Pulmonary artery endothelial cell (primary cell): ENCODE data around the gene PROC. TPM values are rescaled to one million over a fixed set of nuclear protein-coding genes. Genes with fewer than 3 reads are reported as not detected.
"Not testable (repeated sequence)": the region's sequence is repeated elsewhere in the genome, so short reads cannot be mapped to it uniquely, and the experiment has no call there.

Source experiments
- DNase-seq: peaks from one replicate; pipeline ENCODE4 v3.0.0-alpha.2; 2011; ENCODE audit warnings: low read depth, low spot score
- total RNA-seq: library from RNA; depleted of rRNA; stranded (reverse); fragments of >200 nt; gene quantifications from 2 replicates; pipeline ENCODE4 v1.2.3, GENCODE V29; 2014

Gene PROC
- total RNA-seq, 1 donor from 2014 or later, result not detected

DNA sequence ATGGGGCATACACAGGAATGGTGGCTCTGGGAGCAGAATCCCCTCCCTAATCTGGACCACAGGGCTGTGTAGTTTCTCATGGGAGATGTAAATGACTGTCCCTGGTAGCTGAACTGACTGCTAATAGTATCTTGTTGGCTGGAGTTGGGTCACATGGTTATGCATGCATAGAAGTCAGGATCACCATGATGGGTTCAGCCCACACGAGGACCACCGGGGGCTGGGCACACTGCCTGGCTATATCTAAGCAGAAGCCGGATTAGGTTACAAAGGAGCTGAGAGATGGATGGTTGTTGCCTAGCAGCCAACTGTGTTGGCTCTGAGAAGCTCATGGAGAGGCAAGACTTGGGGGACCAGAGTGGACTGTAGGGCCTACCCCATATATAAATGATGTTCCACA, 23.7 kb upstream of the PROC start:
- DNase-seq, result no peak

GRCh38 chr2:127397568-127398238, 20.5 kb upstream of the PROC start:
- no peak for DNase-seq

DNA sequence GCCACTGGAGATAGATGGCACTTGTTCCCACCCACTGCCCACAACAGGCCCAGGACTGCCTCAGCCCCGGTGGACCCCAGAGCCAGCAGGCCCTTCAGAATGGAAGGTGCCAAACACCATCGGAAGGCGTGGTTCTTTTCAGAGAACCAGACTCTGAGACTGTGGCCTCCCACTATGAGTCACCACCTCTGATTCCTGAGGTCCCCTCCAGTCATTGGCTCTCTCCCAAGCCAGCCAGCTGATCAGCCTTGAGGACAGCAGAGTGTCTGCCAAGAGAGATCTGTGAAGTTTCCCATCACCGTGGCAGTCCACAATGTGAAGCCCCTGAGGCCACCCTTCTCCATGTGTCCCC, 20.0 kb upstream of the PROC start:
- peak; percentile 63 for DNase-seq

GRCh38 chr2:127400533-127400896, 17.7 kb upstream of the PROC start:
- DNase-seq, result no peak

GRCh38 chr2:127400897-127401756, 17.1 kb upstream of the PROC start:
- no peak for DNase-seq

GRCh38 chr2:127401757-127402695, 16.2 kb upstream of the PROC start:
- DNase-seq, result no peak

DNA sequence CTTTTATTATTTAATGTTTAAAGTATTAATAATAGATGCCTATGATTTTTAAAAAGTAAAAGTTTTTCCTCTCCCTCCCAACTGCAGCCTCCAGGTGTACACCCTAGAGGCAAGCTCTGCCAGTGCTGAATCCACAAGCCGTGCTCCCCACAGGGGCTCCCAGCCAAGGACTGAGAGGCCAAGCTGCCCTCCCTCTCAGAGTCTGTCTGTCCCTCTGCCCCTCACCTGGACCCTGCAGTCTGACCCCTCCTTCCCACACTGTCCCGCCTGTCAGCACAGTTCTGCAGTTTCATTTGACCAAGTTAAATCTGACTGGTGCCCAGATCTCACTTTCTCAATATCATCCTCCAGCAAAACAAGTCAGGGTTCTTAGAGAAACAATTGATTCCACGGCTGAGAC, 14.8 kb upstream of the PROC start:
- no peak for DNase-seq

DNA sequence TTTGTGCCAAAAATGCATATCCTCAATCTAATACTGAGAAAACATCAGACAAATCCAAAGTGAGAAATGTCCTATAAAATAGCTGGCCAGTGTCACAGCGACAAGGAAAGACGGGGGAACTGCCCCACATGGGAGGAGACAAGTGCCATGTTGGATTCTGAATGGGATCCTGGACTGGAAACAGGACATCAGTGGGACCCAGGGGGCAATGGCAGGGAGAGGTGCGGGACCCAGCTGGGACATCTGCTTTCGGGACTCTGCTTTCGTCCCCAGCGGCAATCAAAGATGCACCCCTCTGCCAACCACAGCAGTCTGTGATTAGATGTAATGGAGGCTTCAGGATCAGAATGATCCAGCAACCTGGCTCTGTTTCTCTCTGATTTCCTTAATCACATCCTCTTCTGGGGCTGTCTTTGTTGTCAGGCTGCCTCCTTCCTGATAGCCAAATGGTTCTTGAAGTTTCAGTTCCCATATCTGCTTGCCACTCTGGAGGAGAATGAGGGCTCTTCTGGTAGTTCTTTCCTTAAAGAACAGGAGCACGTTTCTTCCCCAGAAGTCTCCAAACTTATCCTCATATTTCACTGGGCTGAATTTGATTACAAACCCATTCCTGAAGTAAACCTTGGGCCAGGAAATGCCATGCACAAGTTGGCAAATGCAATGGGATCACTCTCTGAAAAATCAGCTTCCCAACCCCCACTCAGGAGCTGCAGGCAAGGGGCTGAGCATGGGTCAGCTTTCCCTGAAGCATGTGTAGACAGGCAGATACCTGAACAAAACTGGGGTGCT, 13.6 kb upstream of the PROC start:
- DNase-seq, result no peak

DNA sequence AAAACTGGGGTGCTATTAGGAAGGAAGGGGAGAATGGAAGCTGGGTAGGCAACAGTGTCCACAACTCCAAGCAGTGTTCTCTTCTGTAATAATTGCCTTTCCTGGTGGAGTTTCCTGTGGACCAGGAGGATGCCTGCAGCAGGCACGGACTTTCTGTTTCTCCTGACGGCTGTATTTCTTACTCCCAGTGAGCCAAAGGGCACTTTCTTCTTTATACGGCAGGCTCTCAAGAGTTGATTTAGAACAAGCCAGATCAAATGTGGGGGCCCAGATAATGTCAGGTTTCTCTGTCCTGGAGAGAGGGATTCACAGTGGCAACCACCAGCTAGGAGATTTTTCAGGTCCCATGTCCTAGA, 13.0 kb upstream of the PROC start:
- no peak for DNase-seq

DNA sequence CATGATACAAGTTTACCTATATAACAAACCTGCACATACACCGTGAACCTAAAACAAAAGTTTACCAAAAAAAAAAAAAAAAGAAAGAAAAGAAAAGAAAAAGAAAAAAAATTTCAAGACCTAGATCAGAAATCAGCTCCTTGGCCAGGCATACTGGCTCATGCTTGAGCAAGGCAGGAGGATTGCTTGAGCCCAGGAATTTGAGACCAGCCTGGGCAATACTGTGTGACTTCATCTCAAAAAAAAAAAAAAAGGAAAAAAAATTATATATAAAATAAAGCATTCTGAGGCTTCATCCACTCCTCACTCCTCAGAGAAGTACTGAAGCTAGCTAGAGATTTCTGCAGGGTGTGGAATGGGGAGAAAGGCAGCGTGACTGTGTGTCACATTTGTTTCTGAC, 11.8 kb upstream of the PROC start:
- no peak for DNase-seq

DNA sequence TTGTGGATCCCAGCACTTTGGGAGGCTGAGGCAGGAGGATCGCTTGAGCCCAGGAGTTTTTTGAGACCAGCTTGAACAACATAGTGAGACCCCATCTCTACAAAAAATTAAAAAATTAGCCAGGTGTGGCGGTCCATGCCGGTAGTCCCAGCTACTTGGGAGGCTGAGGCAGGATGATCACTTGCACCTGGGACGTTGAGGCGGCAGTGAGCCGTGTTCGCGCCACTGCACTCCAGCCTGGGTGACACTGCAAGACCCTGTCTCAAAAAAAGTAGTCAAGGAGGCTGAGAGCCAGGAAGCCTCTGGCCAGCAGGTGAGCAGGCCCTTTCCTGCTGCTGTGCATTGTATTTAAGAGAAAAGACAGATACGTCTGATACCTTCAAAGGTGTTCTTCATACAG, 11.1 kb upstream of the PROC start:
- no peak for DNase-seq

DNA sequence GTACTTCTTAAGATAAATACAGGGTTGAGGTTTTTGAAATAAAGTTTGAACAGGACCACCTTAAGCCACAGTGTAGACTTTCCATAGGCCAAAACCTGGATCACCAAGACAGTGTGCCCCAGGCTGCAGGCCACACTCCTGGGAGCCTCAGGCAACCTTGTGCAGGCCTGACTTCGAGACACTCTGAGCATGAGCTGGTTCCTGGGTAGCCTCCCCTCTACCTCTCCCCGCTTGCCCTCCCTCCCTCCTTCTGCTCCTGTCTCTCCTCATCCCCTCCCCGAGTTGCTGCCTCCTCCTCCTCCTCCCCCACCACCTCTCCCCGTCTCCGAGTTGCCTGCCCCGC, 10.6 kb upstream of the PROC start:
- DNase-seq, result no peak

DNA sequence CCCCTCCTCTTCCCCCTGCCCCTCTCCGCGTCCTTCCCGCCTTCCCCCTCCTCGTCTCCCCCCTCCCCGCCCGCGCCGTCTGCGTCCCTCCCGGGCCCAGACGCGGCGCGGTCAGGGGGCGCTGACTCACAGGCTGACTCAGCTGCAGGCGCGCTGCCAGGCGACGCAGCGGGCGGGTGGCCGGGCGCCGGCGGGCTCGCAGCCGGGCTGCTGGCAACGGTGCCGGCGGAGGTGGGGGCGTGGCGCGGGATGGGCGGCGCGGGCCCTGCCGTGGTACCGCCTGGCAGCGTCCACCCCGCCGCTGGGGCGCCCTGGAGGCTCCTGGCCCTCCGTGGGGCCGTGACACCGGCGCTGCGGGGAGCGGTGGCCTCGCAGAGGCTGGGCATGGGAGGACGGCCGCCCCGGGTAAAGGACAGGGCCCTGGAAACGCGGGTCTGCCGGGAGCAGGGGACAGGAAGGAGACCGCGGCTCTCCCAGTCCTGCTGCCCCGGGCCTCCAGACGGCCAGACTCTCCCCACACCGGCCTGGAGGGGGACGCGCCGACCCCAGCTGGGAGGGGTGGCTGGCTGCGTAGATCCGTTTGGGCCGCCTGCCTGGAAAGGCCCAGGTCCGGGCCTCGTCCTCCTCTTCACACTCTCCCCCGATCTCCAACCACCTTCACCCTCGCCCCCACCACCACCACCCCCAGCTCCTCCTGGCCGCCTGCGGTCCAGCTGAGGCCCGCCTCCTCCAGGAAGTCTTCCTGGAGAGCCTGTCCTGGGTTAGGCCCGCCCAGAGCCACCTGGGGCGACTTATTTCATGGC, 10.0 kb upstream of the PROC start:
- DNase-seq, result peak; percentile 61

- no peak for DNase-seq
These were observed 9.5 kb upstream of the PROC start for GRCh38 chr2:127408807-127409099.

DNA sequence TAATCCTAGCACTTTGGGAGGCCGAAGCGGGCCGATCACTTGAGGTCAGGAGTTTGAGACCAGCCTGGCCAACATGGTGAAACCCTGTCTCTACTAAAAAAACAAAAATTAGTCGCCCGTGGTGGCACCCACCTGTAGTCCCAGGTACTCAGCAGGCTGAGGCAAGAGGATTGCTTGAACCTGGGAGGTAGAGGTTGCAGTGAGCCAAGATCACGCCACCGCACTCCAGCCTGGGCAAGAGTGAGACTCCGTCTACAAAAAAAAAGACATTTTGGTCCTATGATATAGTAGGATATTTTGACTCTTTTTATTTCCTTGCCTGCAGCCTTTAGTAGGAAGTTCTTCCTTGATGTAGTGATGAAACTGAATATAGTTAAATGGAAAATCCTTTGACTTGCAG, 8.5 kb upstream of the PROC start:
- DNase-seq, result not testable (repeated sequence)

GRCh38 chr2:127410871-127411652, 7.2 kb upstream of the PROC start:
- no peak for DNase-seq

- DNase-seq, result no peak
These were observed 6.4 kb upstream of the PROC start for GRCh38 chr2:127411653-127412369.

GRCh38 chr2:127413200-127413599, 5.0 kb upstream of the PROC start:
- no peak for DNase-seq
